NCI-H2107 treated with DMSO at 0.1 percent for 48 hours (cell line): ENCODE results near the gene LRRC56.

Experiments
- DNase-seq: peaks from one replicate; lab custom pipeline; 2025; ENCODE audit not compliant: unreplicated experiment; lab: John Stamatoyannopoulos, UW

The LRRC56 gene

GRCh38 chr11:536841-537621 is at the start of gene LRRC56:
Gene LRRC56, plus strand, starts transcription at chr11:537527. Its CDS starts 3,158 bp downstream, at chr11:540685.
- DNase-seq: peak; percentile 68

GRCh38 chr11:487571-488021 is 49.7 kb upstream of the LRRC56 start:
- DNase-seq: no peak

- no peak for DNase-seq
Observed at GRCh38 chr11:488062-488461, 49.3 kb upstream of the LRRC56 start.

GRCh38 chr11:488579-488978 is 48.7 kb upstream of the LRRC56 start:
- no peak for DNase-seq

GRCh38 chr11:488992-489391 is 48.3 kb upstream of the LRRC56 start:
- no peak for DNase-seq

GRCh38 chr11:489610-490185 is 47.6 kb upstream of the LRRC56 start:
- no peak for DNase-seq

GRCh38 chr11:490186-490929 is 47.0 kb upstream of the LRRC56 start:
- DNase-seq: no peak

- DNase-seq: no peak
Observed at GRCh38 chr11:490930-491260, 46.4 kb upstream of the LRRC56 start.

- no peak for DNase-seq
Observed at GRCh38 chr11:491358-491757, 46.0 kb upstream of the LRRC56 start.

GRCh38 chr11:492427-493226 is 44.7 kb upstream of the LRRC56 start:
- DNase-seq: peak; percentile 33

- no peak for DNase-seq
Observed at GRCh38 chr11:494761-495536, 42.4 kb upstream of the LRRC56 start.

GRCh38 chr11:495537-495931 is 41.8 kb upstream of the LRRC56 start:
- no peak for DNase-seq

GRCh38 chr11:496834-497564 is 40.3 kb upstream of the LRRC56 start:
- no peak for DNase-seq

GRCh38 chr11:497565-498296 is 39.6 kb upstream of the LRRC56 start:
- no peak for DNase-seq

GRCh38 chr11:498297-499181 is 38.8 kb upstream of the LRRC56 start:
- DNase-seq: no peak

GRCh38 chr11:499201-500076 is 37.9 kb upstream of the LRRC56 start:
- DNase-seq: no peak

GRCh38 chr11:501001-501682 is 36.2 kb upstream of the LRRC56 start:
- no peak for DNase-seq
